ENCODE results near the gene SLC22A4. TPM values are rescaled to one million over a fixed set of nuclear protein-coding genes. Genes with fewer than 3 reads are reported as not detected.

The SLC22A4 gene
- total RNA-seq, 1 donor from 2014 or later: 0.48 TPM

- H3K36me3 Mint-ChIP-seq (ENCODE audit: insufficient read depth): peaks cover 5% of the 10 kb centered on the region
- no peak overlapping the region for H3K27ac Mint-ChIP-seq
- peaks cover 6% of the 10 kb centered on the region for H3K9me3 Mint-ChIP-seq (ENCODE audit: low read depth)
- DNase-seq (ENCODE audit: low spot score, unreplicated experiment): no peak
- H3K4me1 Mint-ChIP-seq (ENCODE audit: low read depth): peaks cover 6% of the 10 kb centered on the region
- peaks cover 14% of the 10 kb centered on the region for H3K27me3 Mint-ChIP-seq
- TF ChIP-seq CTCF (IDR thresholded peaks at IDR 0.05; ENCODE audit: unreplicated experiment): no peak
- no peak overlapping the region for H3K4me3 Mint-ChIP-seq (ENCODE audit: low read depth)
These were observed 6.6 kb downstream of the SLC22A4 start for GRCh38 chr5:132300577-132301343.

- peaks cover 6% of the 10 kb centered on the region for H3K27me3 Mint-ChIP-seq
- no peak for TF ChIP-seq CTCF (IDR thresholded peaks at IDR 0.05; ENCODE audit: unreplicated experiment)
- peak overlapping the region; percentile 80 for H3K27ac Mint-ChIP-seq
- H3K9me3 Mint-ChIP-seq (ENCODE audit: low read depth): peaks cover 6% of the 10 kb centered on the region
- H3K4me1 Mint-ChIP-seq (ENCODE audit: low read depth): peaks cover 6% of the 10 kb centered on the region
- no peak for DNase-seq (ENCODE audit: low spot score, unreplicated experiment)
- peaks cover 5% of the 10 kb centered on the region for H3K36me3 Mint-ChIP-seq (ENCODE audit: insufficient read depth)
- H3K4me3 Mint-ChIP-seq (ENCODE audit: low read depth): no peak overlapping the region
These were observed 7.4 kb downstream of the SLC22A4 start for GRCh38 chr5:132301344-132302271.

- Mint-ChIP-seq H3K27ac (no peak overlapping the region), H3K4me1 (ENCODE audit: low read depth) (peaks cover 6% of the 10 kb centered on the region), H3K27me3 (peaks cover under 1% of the 10 kb centered on the region), H3K9me3 (ENCODE audit: low read depth) (peaks cover 6% of the 10 kb centered on the region), H3K36me3 (ENCODE audit: insufficient read depth) (peaks cover 5% of the 10 kb centered on the region), H3K4me3 (ENCODE audit: low read depth) (no peak overlapping the region)
- DNase-seq (ENCODE audit: low spot score, unreplicated experiment): no peak
- no peak for TF ChIP-seq CTCF (IDR thresholded peaks at IDR 0.05; ENCODE audit: unreplicated experiment)
These were observed 8.2 kb downstream of the SLC22A4 start for GRCh38 chr5:132302413-132302812.

- Mint-ChIP-seq H3K36me3 (ENCODE audit: insufficient read depth) (peaks cover 5% of the 10 kb centered on the region), H3K4me3 (ENCODE audit: low read depth) (no peak overlapping the region), H3K4me1 (ENCODE audit: low read depth) (peaks cover 6% of the 10 kb centered on the region), H3K27ac (no peak overlapping the region), H3K27me3 (no peaks in the 10 kb centered on the region), H3K9me3 (ENCODE audit: low read depth) (peaks cover 6% of the 10 kb centered on the region)
- TF ChIP-seq CTCF (IDR thresholded peaks at IDR 0.05; ENCODE audit: unreplicated experiment): no peak
- no peak for DNase-seq (ENCODE audit: low spot score, unreplicated experiment)
These were observed 9.4 kb downstream of the SLC22A4 start for GRCh38 chr5:132303589-132303988.

GRCh38 chr5:132305420-132305819 is 11.2 kb downstream of the SLC22A4 start:
- no peak for DNase-seq (ENCODE audit: low spot score, unreplicated experiment)
- H3K27me3 Mint-ChIP-seq: no peaks in the 10 kb centered on the region
- TF ChIP-seq CTCF (IDR thresholded peaks at IDR 0.05; ENCODE audit: unreplicated experiment): no peak
- H3K27ac Mint-ChIP-seq: no peak overlapping the region
- H3K4me3 Mint-ChIP-seq (ENCODE audit: low read depth): no peak overlapping the region
- H3K4me1 Mint-ChIP-seq (ENCODE audit: low read depth): peaks cover 5% of the 10 kb centered on the region
- peaks cover 6% of the 10 kb centered on the region for H3K9me3 Mint-ChIP-seq (ENCODE audit: low read depth)
- peaks cover 5% of the 10 kb centered on the region for H3K36me3 Mint-ChIP-seq (ENCODE audit: insufficient read depth)

Measured in progenitor cell of endocrine pancreas (in vitro differentiated cells).